CD4-positive, alpha-beta T cell treated with Interleukin-1 beta for 1 hour (primary cell): ENCODE data around the gene LRRC28.

Experiments
- DNase-seq, 2 donors: peaks; one replicate each; pipeline ENCODE4 v3.0.0-alpha.2; 2020 to 2022

LRRC28 gene

GRCh38 chr15:99250001-99250400 lies 1.3 kb upstream of the LRRC28 start:
- DNase-seq, result no peak

DNA sequence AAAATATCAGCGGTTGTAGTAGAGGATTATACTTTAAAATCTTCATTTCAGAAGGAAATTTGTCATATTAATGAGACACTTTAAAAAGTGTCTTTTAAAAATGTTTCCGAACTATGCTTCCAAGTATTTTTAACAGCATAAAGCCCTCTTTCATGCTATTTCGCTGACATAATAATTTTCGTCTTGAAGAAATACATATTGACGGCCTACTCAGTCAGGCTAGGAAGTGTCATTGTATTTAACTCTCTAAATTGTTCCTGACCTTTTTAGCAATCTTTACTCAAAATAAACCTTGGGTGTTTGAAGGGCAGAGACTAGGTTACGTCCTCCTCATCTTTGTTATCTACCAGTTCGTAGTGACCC lies 806 bp upstream of the LRRC28 start:
- no peak for DNase-seq

- DNase-seq, result no peak
These were observed 1.0 kb downstream of the LRRC28 start for GRCh38 chr15:99252326-99252725.

DNA sequence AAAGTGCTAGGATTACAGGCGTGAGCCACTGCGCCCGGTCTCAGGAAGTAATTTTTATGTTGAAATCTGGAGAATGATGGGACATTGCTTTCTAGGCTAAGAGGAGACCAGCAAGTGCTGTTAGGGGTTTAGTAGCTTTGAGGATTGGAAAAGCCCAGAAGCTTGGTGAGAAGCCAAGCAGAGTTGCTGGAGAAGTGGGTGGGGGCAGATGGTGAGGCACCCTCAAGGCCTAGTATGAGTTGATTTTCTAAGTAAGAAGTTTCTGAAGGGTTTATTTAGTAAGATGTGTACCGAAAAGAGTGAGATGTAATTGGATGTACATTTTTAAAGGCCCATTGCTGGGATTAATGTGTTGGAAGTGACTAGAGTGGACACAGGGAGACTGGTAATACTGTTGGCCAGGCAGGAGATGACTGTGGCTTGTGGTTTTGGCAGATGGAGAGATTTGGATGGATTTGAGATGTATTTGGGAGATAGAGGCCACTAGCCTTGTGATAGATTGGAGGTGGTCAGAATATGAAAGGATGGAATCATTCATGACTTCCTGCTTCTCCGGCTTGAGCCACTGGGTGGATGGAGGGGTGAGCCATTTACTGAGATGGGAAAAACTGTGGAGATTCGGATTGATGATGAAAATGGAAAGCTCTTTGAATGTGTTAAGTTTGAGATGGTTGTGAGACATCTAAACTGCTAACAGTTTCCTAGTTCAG lies 2.3 kb downstream of the LRRC28 start:
- DNase-seq, result no peak

DNA sequence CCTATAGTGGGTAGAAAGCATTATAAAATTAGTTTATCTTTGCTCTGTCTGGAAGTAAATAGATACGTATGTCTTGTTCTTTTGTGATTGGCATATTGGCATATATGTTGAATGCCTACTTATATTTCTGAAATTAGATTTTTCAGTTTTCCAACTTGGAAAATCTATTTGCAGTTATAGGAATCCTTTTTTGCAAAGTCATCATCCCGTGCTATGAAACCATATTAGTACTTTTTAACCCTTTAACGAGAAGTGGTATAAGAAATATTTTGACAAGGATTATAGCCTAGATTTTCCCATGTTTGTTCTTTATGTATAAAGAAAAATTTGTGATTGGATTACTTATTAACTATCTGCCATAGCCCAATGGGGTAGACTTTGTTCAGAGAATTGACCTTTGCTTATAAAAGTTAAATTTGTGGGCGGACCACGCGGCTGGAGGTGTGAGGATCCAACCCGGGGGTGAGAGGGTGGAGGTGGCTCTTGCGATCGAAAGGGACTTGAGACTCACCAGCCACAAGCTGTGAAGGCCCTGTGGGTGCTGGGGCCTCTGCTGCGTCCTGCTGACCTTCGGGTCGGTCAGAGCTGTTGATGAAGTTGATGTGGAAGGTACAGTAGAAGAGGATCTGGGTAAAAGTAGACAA lies 5.9 kb downstream of the LRRC28 start:
- DNase-seq, result no peak

DNA sequence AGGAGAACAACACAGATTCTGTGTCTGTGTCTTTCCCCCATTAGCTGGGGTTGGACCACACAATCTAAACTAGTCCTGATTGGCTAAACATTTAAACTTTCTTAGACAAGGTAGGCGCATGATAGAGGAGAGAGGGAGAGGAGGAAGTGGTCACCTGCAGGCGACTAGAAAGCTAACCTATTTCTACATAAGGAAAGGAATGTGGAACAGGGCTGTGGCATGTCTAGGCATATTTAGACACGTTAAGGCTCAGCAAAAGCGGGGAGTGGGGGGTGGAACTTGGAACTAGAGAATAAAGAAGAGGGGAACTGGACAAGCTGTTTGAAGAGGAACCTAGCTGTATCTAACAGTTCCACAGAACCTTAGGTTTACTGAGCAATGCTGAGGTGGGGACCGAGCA lies 12.8 kb downstream of the LRRC28 start:
- no peak for DNase-seq

DNA sequence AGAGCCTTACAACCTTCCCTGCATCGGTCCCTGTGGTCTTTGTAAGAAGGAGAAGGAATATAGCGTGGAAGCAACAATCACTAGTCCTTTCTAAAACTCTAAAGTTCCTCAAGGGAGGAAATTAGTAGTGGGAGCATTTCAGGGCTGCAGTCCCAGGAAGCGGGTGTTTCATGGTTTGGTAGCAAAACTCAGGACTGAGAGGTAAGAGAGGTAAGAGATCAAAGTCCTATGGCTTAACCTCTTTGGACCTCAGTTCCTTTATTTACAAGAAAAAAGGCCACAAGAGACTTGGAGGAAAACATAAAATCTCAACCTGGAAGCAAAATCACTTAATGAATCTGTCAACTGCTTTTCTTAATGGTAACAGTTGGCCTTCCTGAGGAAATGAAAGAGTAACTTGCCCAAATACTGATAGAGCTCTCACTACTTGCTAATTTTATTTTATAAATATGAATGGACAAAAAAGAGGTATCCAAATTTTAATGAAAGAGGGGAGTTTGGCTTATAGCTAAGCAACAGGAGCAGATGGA lies 14.3 kb downstream of the LRRC28 start:
- no peak for DNase-seq

DNA sequence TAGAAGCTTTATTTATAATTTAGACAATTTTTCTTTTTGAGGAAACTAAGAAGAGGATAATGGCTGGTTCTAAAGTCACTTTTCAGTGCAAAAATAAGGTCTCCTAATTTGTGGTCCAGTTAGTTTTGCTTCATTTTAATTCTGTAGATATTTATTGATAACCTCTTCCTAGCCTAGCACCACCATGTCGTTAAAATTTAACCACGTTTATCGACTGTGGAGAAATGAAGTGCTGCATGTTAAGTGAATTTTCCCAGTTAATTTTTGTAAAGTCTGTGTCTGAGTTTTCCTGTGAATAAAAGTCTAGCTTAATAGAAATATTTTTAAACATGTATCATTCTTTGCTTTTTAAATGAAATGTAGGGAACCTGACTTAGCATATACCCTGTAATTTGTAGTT lies 16.7 kb downstream of the LRRC28 start:
- DNase-seq, result no peak

DNA sequence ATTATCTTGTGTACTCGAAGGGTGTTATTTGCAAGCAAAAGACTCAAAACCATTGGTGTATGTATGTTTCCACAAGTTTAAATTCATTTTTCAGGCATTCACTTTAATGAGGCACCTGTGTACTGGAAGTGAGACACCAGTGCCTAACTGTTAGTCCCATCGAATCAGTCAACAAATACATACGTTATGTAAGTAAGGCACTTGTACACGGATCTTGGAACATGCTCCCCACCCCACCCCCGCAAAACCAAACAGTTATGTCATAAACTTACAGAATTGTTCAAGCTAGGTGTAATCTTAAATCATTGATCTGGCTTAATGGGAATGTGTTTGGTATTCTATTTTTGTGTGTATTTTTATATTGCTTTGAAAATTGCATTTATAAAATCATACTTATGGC lies 17.1 kb downstream of the LRRC28 start:
- no peak for DNase-seq

DNA sequence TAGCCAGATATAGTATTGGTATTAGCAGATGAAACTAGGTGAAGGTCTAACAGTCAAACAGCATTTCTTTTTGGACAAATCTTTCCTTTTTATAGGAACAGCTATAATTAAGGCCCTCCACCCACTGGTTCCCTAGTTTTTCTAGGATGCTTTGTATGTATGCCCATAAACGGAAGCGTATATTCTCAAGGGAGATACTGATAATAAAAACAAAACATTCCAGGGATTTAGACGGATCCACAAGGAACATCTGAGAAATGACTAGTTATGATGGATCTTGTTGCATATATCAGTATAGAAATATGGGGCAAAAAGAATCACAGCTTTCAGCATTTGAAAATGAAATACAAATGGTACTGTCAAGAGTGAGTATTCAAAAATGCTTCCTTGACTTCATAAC lies 22.5 kb downstream of the LRRC28 start:
- no peak for DNase-seq

- no peak for DNase-seq
These were observed 23.8 kb downstream of the LRRC28 start for GRCh38 chr15:99275061-99275460.

- DNase-seq, result no peak
These were observed 24.3 kb downstream of the LRRC28 start for GRCh38 chr15:99275525-99276128.

DNA sequence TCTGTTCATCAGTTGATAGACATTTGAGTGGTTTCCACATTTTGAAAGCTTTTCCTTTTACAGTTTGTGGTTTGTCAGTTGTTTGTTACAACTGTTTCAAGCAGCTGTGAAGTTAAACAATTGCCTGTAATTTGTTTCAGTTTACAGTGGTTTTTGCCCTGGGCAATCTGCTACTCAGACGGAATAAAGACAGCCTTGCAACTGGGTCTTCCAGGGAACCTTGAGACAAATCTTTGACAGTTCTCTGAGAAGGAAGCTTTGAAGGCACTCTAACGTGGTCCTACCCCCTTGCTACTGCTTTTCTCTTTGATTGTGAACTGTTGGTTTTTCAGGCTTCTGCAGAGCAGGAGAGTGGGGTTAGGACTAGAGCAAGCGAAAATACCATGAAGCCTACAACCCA lies 28.0 kb downstream of the LRRC28 start:
- DNase-seq, result no peak

DNA sequence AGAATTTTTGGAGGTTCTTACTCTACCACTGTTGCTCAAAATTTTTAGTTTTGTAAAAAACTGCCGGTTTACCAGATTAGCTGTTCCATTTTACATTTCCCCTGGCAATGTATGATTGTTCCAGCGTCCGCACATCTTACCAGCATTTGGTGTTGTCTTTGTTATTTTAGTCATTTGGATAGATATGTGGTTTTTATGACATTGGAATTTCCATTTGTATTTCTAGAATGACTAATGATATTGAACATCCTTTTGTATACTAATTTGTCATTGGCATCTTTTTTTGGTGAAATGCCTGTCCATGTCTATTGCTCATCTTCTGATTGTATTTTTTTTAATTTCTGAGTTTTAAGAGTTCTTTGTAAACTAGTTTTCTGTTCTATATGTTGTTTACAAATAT lies 28.5 kb downstream of the LRRC28 start:
- no peak for DNase-seq

GRCh38 chr15:99282121-99282520 lies 30.8 kb downstream of the LRRC28 start:
- no peak for DNase-seq

GRCh38 chr15:99282586-99282985 lies 31.3 kb downstream of the LRRC28 start:
- DNase-seq, result no peak

DNA sequence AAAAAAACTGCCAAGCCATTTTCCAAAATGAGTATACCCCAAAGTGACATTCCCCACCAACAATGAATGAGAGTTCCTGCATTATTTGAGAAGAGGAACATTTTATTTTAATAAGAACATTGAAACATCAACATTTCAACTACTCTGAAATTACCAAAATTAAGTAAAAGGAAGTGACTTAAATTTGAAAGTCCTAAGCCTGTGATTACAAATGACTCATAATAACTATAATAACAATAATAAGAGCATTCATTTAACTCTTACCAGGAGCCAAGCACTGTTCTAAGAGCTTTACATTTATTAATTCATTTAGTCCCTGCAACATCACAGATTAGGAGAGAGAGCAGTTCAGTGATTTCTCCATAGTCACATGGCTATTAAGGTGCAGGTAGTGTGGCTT lies 32.4 kb downstream of the LRRC28 start:
- DNase-seq, result no peak

- no peak for DNase-seq
These were observed 40.4 kb downstream of the LRRC28 start for GRCh38 chr15:99291643-99292042.

GRCh38 chr15:99295840-99296239 lies 44.6 kb downstream of the LRRC28 start:
- no peak for DNase-seq

GRCh38 chr15:99296386-99296785 lies 45.1 kb downstream of the LRRC28 start:
- no peak for DNase-seq

DNA sequence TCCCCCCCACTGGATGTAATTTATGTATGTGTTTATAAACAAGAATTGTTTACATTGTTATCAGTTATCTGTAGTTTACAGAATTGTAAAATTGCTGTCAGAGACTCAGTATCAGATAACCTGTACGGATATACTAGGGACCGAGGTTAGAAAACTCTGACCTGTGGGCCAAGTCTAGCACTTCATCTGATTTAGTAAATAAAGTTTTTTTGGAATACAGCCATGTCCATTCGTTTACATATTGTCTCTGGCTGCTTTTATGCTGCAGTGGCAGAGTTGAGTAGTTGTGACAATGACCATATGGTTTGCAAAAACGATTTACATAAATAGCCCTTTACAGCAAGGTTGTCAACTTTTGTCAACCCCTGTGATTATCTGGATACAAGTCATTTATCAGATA lies 52.6 kb downstream of the LRRC28 start:
- DNase-seq, result no peak

GRCh38 chr15:99305761-99306505 lies 54.7 kb downstream of the LRRC28 start:
- DNase-seq, result no peak

GRCh38 chr15:99306694-99307338 lies 55.5 kb downstream of the LRRC28 start:
- DNase-seq, result no peak
